GM18511 (cell line): ENCODE results near the gene TMC6.
A peak's percentile ranks its signal among the peaks of the same experiment; 100 is the strongest.
"Not testable (repeated sequence)": the region's sequence is repeated elsewhere in the genome, so short reads cannot be mapped to it uniquely, and the experiment has no call there.

Experiments
- ATAC-seq: cut with Tn5 transposase; IDR thresholded peaks from one replicate; pipeline ENCODE4 v1.9.1; 2021; ENCODE audit warnings: mild to moderate bottlenecking, moderate library complexity; ENCODE audit not compliant: unreplicated experiment

The TMC6 gene

DNA sequence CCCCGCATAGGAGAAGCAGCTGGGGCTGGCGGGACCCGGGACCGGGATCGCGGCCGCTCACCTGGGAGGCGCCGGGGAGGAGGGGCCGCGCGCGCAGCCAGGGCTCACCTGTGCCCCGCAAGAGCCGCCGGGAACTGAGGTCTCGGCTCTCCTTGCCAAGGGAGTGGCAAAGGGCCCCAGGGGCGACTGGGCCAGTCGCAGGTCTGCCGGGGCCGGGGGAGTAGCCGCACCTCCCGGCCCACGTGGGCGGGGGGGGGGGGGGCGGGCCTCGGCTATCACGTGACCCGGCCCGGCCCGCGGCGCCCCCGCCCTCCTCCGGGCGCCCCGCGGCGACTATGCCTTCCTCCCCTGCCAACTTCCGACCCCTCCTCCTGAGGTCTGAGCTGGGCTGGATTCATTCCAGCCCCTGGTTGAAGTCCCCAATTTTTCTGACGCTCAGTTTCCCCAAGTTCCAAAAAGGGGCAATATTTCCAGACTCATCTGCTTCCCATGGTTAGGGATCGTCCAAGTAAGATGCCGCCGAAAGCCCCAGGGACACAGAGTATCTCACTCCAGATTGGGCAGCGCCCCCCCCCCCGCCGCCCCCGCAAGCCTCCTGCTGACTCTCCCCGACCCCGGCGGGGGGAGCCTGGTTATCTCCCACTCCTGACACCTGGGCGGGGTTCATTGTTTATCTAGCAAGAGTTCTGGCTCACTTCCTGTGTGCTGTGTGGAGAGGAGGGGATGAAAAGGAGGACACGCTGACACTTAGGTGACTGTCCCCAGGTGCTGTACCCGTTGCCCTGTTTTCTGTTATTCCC is at the start of gene TMC6:
Gene TMC6, minus strand, starts transcription at position 205 of the 800 bp plus-strand sequence. CDS start 1,923 bp downstream, outside the sequence.
- ATAC-seq, result peak; percentile 17

DNA sequence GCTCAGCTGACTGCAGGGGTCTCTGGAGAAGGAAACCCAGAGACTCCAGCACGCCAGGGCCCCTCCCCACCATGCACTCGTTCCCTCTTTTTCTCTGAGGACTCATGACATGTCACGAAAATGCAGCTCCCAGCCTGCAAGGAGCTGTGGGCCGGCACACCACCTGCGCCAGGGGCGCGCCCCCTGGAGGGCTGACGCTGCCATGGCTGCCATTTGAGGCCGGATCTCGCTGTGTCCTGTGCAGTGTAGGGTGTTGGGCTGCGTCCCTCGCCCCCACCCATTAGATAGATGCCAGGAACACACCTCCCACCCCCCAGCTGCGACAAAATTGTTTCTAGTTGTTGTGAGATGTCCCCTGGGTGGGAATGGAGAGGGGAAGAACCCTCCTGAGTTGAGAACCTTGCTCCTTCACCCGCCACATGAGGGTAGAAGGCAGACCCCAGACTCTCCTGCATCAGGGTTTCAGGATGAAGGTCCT is 48.0 kb upstream of the TMC6 start:
- no peak for ATAC-seq

DNA sequence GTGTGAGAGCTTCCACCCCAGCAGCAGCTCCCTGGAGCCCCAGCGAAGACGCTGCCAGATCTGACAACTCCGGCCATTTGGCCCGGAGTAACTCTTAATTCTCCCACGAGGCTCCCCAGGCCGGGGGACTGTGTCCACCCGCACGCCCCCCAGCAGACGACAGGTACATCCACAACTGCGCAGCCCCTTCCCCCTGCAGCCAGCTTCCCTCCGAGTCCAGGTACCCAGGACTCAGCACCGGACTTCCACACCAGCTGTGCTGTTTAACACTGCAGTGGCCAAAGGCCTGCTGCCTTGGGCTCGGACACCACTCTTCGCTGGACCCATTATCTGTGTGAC is 47.1 kb upstream of the TMC6 start:
- no peak for ATAC-seq

DNA sequence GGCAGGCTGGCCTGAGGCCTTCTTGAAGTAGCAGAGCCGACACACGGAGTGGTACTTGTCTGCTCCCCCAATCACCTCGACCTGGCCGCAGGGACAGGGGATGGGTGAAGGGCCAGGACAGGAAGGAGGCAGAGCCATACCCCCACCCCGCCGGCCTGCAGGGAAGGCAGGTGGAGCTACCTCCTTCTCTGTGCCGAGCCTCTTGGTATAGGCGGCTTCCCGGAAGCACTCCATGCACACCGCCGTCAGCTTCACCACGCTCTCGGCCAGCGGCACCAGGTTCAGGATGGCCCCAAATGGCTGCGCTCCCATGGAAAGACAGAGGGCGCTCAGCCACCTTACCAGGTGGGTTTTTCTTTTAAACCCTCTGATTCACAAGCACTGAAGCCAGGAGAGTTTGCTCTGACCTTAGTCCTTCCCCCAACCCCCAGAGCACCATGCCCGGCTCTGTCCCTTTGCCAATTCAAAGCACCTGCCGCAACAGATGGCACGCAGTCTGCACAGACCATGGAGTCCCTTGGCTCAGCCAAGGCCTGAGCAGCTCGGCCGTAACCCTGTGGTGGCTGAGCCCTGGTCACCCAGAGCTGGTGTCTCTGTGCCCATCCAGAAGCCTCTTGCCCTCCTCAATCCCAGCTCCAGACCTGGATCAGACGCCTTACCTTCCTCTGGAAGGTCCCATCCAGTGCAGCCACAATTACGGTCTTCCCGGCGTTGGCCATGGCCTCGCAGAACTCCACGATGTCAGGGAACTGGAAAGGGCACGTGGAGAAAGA is 46.5 kb upstream of the TMC6 start:
- ATAC-seq, result no peak

- no peak for ATAC-seq
These were observed 45.9 kb upstream of the TMC6 start for GRCh38 chr17:78174346-78174869.

- peak; percentile 43 for ATAC-seq
These were observed 44.7 kb upstream of the TMC6 start for GRCh38 chr17:78173097-78173715.

- ATAC-seq, result no peak
These were observed 43.9 kb upstream of the TMC6 start for GRCh38 chr17:78172249-78173051.

- not testable (repeated sequence) for ATAC-seq
These were observed 43.2 kb upstream of the TMC6 start for GRCh38 chr17:78171591-78172248.

DNA sequence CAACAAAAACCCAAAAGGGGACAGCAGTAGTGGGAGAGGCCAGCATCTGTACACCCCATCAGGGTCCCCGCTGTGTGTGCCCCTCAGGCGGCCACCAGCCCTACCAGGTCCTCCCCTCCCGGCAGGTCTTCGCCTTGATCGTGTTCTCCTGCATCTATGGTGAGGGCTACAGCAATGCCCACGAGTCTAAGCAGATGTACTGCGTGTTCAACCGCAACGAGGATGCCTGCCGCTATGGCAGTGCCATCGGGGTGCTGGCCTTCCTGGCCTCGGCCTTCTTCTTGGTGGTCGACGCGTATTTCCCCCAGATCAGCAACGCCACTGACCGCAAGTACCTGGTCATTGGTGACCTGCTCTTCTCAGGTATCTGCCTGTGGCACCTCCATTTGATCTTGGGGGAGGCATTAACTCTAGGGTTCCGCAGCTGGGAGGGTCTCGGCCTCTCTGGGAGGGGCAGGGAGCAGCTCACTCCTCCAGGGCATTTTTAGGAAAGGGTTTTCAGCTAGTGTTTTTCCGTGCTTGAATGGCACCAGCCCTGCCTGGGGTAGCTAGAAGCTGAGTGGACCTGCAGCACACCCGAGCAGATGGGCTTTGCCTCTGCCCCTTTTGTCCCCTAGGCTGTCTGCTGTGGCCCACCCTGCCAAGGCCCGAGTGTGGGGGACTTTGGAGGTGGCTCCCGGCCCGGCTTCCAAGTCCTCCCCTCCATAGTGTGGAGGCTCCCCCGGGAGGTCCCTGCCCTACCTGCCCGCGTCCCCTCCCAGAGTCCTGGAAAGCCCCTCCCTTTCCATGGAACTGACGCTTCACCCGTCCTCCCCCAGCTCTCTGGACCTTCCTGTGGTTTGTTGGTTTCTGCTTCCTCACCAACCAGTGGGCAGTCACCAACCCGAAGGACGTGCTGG is 42.4 kb upstream of the TMC6 start:
- ATAC-seq, result no peak

DNA sequence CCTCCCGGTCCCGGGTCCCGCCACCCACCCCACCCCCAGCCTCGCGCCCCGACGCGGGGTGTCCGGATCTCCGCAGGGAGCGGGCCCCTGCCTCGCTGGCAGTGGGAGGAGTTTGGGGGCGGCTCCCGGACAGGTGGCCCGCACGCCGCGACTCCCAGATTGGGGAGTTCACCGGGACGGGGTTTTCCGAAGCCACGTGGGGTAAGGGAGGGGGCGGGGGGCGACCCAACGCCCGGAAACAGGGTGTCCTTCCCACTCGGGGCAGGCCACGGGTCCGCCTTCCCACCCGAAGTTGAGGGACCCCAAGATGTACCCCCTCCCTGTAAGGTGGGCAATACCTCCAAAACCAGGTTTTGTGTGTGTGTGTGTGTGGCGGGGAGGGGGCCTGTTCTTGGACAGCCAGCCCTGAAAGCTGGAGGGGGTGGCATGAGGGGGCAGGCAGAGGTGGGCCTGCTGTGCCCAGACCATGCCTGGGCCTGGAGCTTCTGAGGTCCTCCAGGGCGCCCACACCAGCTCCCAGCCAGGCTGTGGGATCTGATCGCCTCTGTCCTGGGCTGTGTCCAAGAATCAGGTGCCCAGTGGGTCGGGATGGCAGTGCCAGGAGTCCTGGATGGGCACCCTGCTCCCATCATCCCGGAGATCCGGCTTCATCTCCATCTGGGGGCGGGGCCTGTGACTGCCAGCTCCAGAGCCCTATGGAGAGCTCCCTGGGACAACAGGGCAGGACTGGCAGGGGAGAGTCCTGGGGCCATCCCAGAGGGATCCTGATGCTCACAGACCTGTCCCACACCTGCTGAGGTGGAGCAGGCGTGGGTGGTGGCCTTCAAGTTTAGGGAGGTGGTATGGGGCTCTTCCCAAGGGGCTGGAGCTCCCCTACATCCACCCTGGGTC is 40.6 kb upstream of the TMC6 start:
- no peak for ATAC-seq

- ATAC-seq, result peak; percentile 60
These were observed 39.8 kb upstream of the TMC6 start, which contains the start of gene SYNGR2 for GRCh38 chr17:78168242-78168902. TSS of gene SYNGR2 (plus strand) at chr17:78168581. CDS start at chr17:78168617, 36 bp downstream.

GRCh38 chr17:78166416-78166815 is 37.9 kb upstream of the TMC6 start:
- ATAC-seq, result no peak

GRCh38 chr17:78164748-78165607 is 36.4 kb upstream of the TMC6 start:
- ATAC-seq, result no peak

DNA sequence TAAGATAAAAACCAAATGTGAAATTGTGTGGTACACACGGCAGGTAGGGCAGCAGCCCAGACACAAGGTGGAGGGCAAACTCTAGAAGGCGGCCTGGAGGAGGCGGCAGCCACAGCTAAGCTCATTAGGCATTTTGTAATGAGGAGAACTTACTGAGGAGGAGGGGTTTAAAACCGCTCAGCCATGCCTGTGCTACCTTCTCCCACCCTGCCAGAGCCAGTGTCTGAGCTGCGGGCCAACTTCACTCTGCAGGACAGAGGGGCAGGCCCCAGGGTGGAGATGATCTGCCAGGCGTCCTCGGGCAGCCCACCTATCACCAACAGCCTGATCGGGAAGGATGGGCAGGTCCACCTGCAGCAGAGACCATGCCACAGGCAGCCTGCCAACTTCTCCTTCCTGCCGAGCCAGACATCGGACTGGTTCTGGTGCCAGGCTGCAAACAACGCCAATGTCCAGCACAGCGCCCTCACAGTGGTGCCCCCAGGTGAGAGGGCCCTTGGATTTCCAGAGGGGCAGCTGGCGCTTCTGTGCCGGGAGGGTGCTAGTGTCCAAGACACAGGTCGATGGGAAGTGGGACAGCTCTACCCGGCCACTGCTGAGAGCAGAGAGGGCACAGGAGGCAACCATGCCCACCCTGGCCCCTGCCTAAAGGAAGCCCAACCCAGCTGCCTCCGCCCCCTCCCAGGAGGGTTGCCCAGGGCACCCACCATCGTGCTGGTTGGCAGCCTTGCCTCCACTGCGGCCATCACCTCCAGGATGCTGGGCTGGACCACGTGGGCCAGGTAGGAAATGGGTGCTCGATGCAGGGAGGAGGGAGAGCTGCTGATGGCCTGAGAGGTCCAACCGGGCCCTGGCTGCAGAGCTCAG is 35.6 kb upstream of the TMC6 start:
- ATAC-seq, result no peak

- ATAC-seq, result peak; percentile 54
These were observed 31.1 kb upstream of the TMC6 start for GRCh38 chr17:78159575-78160158.
